Measurements from ENCODE around the gene UBE2J2. TPM values are rescaled to one million over a fixed set of nuclear protein-coding genes. Genes with fewer than 3 reads are reported as not detected.

The UBE2J2 gene
- polyA plus RNA-seq, 2 of the 4 experiments (the other 2 are of a cell fraction) = 21.2 to 36.2 TPM

- FAIRE-seq (no peak), ATAC-seq (no peak), DNase-seq (ENCODE audit: low read depth in 1 of 2, low spot score in 1 of 2) (no peak)
- H3K9me3 ChIP-seq = no peaks in the 10 kb centered on the region
- ChIA-PET CTCF (interaction anchor here (1.6 kb wide), 1 partner anchor 11 kb away, joined by 4 read pairs; no protein-coding TSS in a partner anchor), POLR2A (interaction anchor here (1.0 kb wide), 1 partner anchor 87 kb away, joined by 3 read pairs; the partner anchor contains the start of gene CCNL2)
- TF ChIP-seq ELK1 (IDR thresholded peaks at IDR 0.05; ENCODE audit: low read depth, low read length) = no peak
- no peak for TF ChIP-seq CHD4 (IDR thresholded peaks at IDR 0.05; ENCODE audit: borderline replicate concordance)
- no peak for TF ChIP-seq USF2 (IDR thresholded peaks at IDR 0.05)
- no peak for TF ChIP-seq NR3C1 (IDR thresholded peaks at IDR 0.05)
- TF ChIP-seq CBX8 (IDR thresholded peaks at IDR 0.05) = no peak
- no peak for TF ChIP-seq TP53 (CRISPR knock-in tag; IDR thresholded peaks at IDR 0.05)
- no peak for TF ChIP-seq MAFK (IDR thresholded peaks at IDR 0.05; ENCODE audit: partially characterized antibody)
- no peak for TF ChIP-seq ZFP36 (IDR thresholded peaks at IDR 0.05; ENCODE audit: borderline replicate concordance, partially characterized antibody)
- TF ChIP-seq MAZ (IDR thresholded peaks at IDR 0.05; ENCODE audit: borderline replicate concordance, low read depth, low read length) = no peak
- TF ChIP-seq RAD21 (conservative IDR thresholded peaks at IDR 0.05 in 1 of 2, IDR thresholded peaks at IDR 0.05 in 1 of 2) = no peak
- TF ChIP-seq MAX (IDR thresholded peaks at IDR 0.05) = no peak
- TF ChIP-seq HDAC2 (IDR thresholded peaks at IDR 0.05) = no peak
- no peak for TF ChIP-seq HOXB5 (CRISPR knock-in tag; IDR thresholded peaks at IDR 0.05)
- TF ChIP-seq RFX5 (IDR thresholded peaks at IDR 0.05) = no peak
- TF ChIP-seq SMC3 (IDR thresholded peaks at IDR 0.05) = no peak
- TF ChIP-seq HMGXB4 (CRISPR knock-in tag; IDR thresholded peaks at IDR 0.05; ENCODE audit: borderline replicate concordance) = no peak
- no peak for TF ChIP-seq CHD2 (IDR thresholded peaks at IDR 0.05; ENCODE audit: low read length, partially characterized antibody)
- no peak for TF ChIP-seq HOXA7 (CRISPR knock-in tag; IDR thresholded peaks at IDR 0.05)
- no peak for TF ChIP-seq ATOH8 (CRISPR knock-in tag; IDR thresholded peaks at IDR 0.05; ENCODE audit: low read depth)
- peaks cover 12% of the 10 kb centered on the region for H3K4me1 ChIP-seq
- no peak overlapping the region for H3K4me3 ChIP-seq
- H3K27ac ChIP-seq = no peak overlapping the region
- H3K4me2 ChIP-seq = no peak overlapping the region
- 94% methylated on average over 20 of the region's 49 CpGs for WGBS (ENCODE audit: missing lambda C conversion rate)
These were observed 39.0 kb upstream of the UBE2J2 start for GRCh38 chr1:1312450-1313314.
